Neural cell (in vitro differentiated cells): ENCODE measurements around the gene ADGRB3. TPM values are rescaled to one million over a fixed set of nuclear protein-coding genes. Genes with fewer than 3 reads are reported as not detected.
A peak's percentile ranks its signal among the peaks of the same experiment; 100 is the strongest.

ENCODE experiments used
- H2AFZ ChIP-seq: fragments of 200-600, 300-800 bp; sonication (generic), shearing (Covaris generic); 2 replicates; pipeline ENCODE4 v1.6.0; 2014; ENCODE audit warnings: low read depth, mild to moderate bottlenecking, antibody characterized with exemption, low read length, moderate library complexity
- H3F3A ChIP-seq: fragments of 200-600 bp; shearing (Covaris generic); 2 replicates; pipeline ENCODE4 v1.6.1; 2016; ENCODE audit warnings: mild to moderate bottlenecking, moderate library complexity, mixed read lengths, antibody characterized with exemption, low read length; ENCODE audit not compliant: insufficient read depth, poor library complexity, severe bottlenecking
- H3K27ac ChIP-seq: fragments of 200-600, 300-800 bp; sonication (generic), shearing (Covaris generic); 2 replicates; pipeline ENCODE4 v1.5.1; 2014; ENCODE audit warnings: mild to moderate bottlenecking, low read length, moderate library complexity
- H3K27me3 ChIP-seq: fragments of 300-800, 200-600 bp; sonication (generic), shearing (Covaris generic); 2 replicates; pipeline ENCODE4 v1.6.0; 2014; ENCODE audit warnings: mild to moderate bottlenecking, low read depth, low read length, moderate library complexity; ENCODE audit not compliant: insufficient read depth
- H3K36me3 ChIP-seq: fragments of 300-800, 200-600 bp; sonication (generic), shearing (Covaris generic); 2 replicates; pipeline ENCODE4 v1.5.1; 2014; ENCODE audit warnings: mild to moderate bottlenecking, antibody characterized with exemption, low read length, moderate library complexity; ENCODE audit not compliant: insufficient read depth
- H3K4me2 ChIP-seq: fragments of 300-800, 200-600 bp; sonication (generic), shearing (Covaris generic); 2 replicates; pipeline ENCODE4 v1.6.0; 2014; ENCODE audit warnings: mild to moderate bottlenecking, low read length
- H3K4me3 ChIP-seq: fragments of 300-800, 200-600 bp; sonication (generic), shearing (Covaris generic); 2 replicates; pipeline ENCODE4 v1.5.1; 2014; ENCODE audit warnings: mild to moderate bottlenecking, low read length, moderate library complexity
- H3K79me2 ChIP-seq: fragments of 200-600 bp; shearing (Covaris generic); replicated peaks from 2 replicates; pipeline ENCODE4 v1.6.0; 2014; ENCODE audit warnings: mild to moderate bottlenecking, low read length, moderate library complexity; ENCODE audit not compliant: insufficient read depth
- H3K9ac ChIP-seq: fragments of 300-800, 200-600 bp; sonication (generic), shearing (Covaris generic); 2 replicates; pipeline ENCODE4 v1.6.1; 2016; ENCODE audit warnings: mild to moderate bottlenecking, low read length, mixed read lengths
- H3K9me2 ChIP-seq: fragments of 200-600 bp; shearing (Covaris generic); 2 replicates; pipeline ENCODE4 v1.6.1; 2016; ENCODE audit warnings: mild to moderate bottlenecking, low read length, mixed read lengths; ENCODE audit not compliant: insufficient read depth
- H3K9me3 ChIP-seq: fragments of 200-600, 300-800 bp; sonication (generic), shearing (Covaris generic); 2 replicates; pipeline ENCODE4 v1.6.1; 2016; ENCODE audit warnings: mild to moderate bottlenecking, mixed run types, low read length, moderate library complexity, mixed read lengths
- H4K20me1 ChIP-seq: fragments of 200-600 bp; shearing (Covaris generic); 2 replicates; pipeline ENCODE4 v1.6.1; 2016; ENCODE audit warnings: mild to moderate bottlenecking, mixed run types; ENCODE audit not compliant: insufficient read depth
- CTCF ChIP-seq: fragments of 450-650 bp; IDR thresholded peaks from 2 replicates; pipeline ENCODE4 v1.5.1; 2014; ENCODE audit warnings: antibody characterized with exemption, mild to moderate bottlenecking, moderate library complexity; ENCODE audit not compliant: poor library complexity, severe bottlenecking
- EP300 ChIP-seq: fragments of 450-650 bp; conservative IDR thresholded peaks from 2 replicates; pipeline ENCODE4 v1.6.1; 2014; ENCODE audit warnings: antibody characterized with exemption, mild to moderate bottlenecking, moderate library complexity; ENCODE audit not compliant: poor library complexity, severe bottlenecking
- EZH2 ChIP-seq: fragments of 200-600, 300-800 bp; shearing (Covaris generic), sonication (generic); IDR thresholded peaks from 2 replicates; pipeline ENCODE4 v1.6.1; 2014; ENCODE audit warnings: antibody characterized with exemption, low read length, borderline replicate concordance, mild to moderate bottlenecking; ENCODE audit not compliant: insufficient read depth, poor library complexity, severe bottlenecking
- MXI1 ChIP-seq: fragments of 450-650 bp; conservative IDR thresholded peaks from 2 replicates; pipeline ENCODE4 v1.6.1; 2014; ENCODE audit warnings: antibody characterized with exemption, mild to moderate bottlenecking; ENCODE audit not compliant: poor library complexity, severe bottlenecking
- POLR2AphosphoS5 ChIP-seq: IDR thresholded peaks from 2 replicates; pipeline ENCODE4 v1.6.1; 2012
- RAD21 ChIP-seq: fragments of 450-650 bp; conservative IDR thresholded peaks from 2 replicates; pipeline ENCODE4 v1.6.1; 2014; ENCODE audit warnings: antibody characterized with exemption, mild to moderate bottlenecking, moderate library complexity
- REST ChIP-seq: IDR thresholded peaks from 2 replicates; pipeline ENCODE4 v1.6.1; 2012; ENCODE audit warnings: borderline replicate concordance
- SMC3 ChIP-seq: fragments of 450-650 bp; conservative IDR thresholded peaks from 2 replicates; pipeline ENCODE4 v1.6.1; 2014; ENCODE audit warnings: antibody characterized with exemption, mild to moderate bottlenecking, moderate library complexity; ENCODE audit not compliant: poor library complexity
- TAF1 ChIP-seq: IDR thresholded peaks from 2 replicates; pipeline ENCODE4 v1.6.1; 2012; ENCODE audit warnings: low read depth
- polyA plus RNA-seq: library from polyadenylated mRNA; depleted of rRNA; stranded (reverse); fragments of >200 nt; gene quantifications from 2 replicates; pipeline ENCODE4 v1.2.3, GENCODE V29; 2014

ADGRB3 gene
- polyA plus RNA-seq, 1 donor from 2014 or later = 66.5 TPM

- H2AFZ ChIP-seq = no peak overlapping the region
- no peaks in the 10 kb centered on the region for H3K27me3 ChIP-seq
- H3K4me3 ChIP-seq = no peak overlapping the region
- no peaks in the 10 kb centered on the region for H4K20me1 ChIP-seq
- no peak overlapping the region for H3K27ac ChIP-seq
- no peaks in the 10 kb centered on the region for H3K9me3 ChIP-seq
- no peaks in the 10 kb centered on the region for H3K79me2 ChIP-seq
- H3K4me2 ChIP-seq = no peak overlapping the region
- H3K36me3 ChIP-seq = no peaks in the 10 kb centered on the region
- H3K9me2 ChIP-seq = no peaks in the 10 kb centered on the region
- no peaks in the 10 kb centered on the region for H3F3A ChIP-seq
- no peak overlapping the region for H3K9ac ChIP-seq
- no peak for TF ChIP-seq POLR2AphosphoS5
- no peak for TF ChIP-seq RAD21
- no peak for TF ChIP-seq SMC3
- no peak for TF ChIP-seq EZH2
- no peak for TF ChIP-seq EP300
- no peak for TF ChIP-seq TAF1
- TF ChIP-seq MXI1 = no peak
- no peak for TF ChIP-seq REST
- no peak for TF ChIP-seq CTCF
These were observed 139.8 kb downstream of the ADGRB3 start for GRCh38 chr6:68774843-68775242.

GRCh38 chr6:68776354-68776753, 141.3 kb downstream of the ADGRB3 start:
- Histone ChIP-seq H3K79me2 (no peaks in the 10 kb centered on the region), H4K20me1 (no peaks in the 10 kb centered on the region), H3K36me3 (no peaks in the 10 kb centered on the region), H3F3A (no peaks in the 10 kb centered on the region), H3K27me3 (no peaks in the 10 kb centered on the region), H3K4me2 (no peak overlapping the region), H3K9me3 (no peaks in the 10 kb centered on the region), H3K9ac (no peak overlapping the region), H2AFZ (no peak overlapping the region), H3K4me3 (peak overlapping the region; percentile 12), H3K27ac (peak overlapping the region; percentile 42), H3K9me2 (no peaks in the 10 kb centered on the region)
- no peak for TF ChIP-seq SMC3
- TF ChIP-seq RAD21 = no peak
- TF ChIP-seq POLR2AphosphoS5 = no peak

GRCh38 chr6:68777956-68778355, 142.9 kb downstream of the ADGRB3 start:
- Histone ChIP-seq H2AFZ (no peak overlapping the region), H3K9me2 (no peaks in the 10 kb centered on the region), H3K27me3 (no peaks in the 10 kb centered on the region), H3K4me2 (no peak overlapping the region), H3K9ac (no peak overlapping the region), H3K9me3 (no peaks in the 10 kb centered on the region), H3K4me3 (peak overlapping the region; percentile 9), H3K36me3 (no peaks in the 10 kb centered on the region), H3K79me2 (no peaks in the 10 kb centered on the region), H3K27ac (peak overlapping the region; percentile 25), H4K20me1 (no peaks in the 10 kb centered on the region), H3F3A (no peaks in the 10 kb centered on the region)
- peak; percentile 45 for TF ChIP-seq EP300
- TF ChIP-seq SMC3 = no peak
- no peak for TF ChIP-seq REST
- TF ChIP-seq POLR2AphosphoS5 = peak; percentile 15
